ENCODE measurements around the gene LINGO3.

The LINGO3 gene

DNA sequence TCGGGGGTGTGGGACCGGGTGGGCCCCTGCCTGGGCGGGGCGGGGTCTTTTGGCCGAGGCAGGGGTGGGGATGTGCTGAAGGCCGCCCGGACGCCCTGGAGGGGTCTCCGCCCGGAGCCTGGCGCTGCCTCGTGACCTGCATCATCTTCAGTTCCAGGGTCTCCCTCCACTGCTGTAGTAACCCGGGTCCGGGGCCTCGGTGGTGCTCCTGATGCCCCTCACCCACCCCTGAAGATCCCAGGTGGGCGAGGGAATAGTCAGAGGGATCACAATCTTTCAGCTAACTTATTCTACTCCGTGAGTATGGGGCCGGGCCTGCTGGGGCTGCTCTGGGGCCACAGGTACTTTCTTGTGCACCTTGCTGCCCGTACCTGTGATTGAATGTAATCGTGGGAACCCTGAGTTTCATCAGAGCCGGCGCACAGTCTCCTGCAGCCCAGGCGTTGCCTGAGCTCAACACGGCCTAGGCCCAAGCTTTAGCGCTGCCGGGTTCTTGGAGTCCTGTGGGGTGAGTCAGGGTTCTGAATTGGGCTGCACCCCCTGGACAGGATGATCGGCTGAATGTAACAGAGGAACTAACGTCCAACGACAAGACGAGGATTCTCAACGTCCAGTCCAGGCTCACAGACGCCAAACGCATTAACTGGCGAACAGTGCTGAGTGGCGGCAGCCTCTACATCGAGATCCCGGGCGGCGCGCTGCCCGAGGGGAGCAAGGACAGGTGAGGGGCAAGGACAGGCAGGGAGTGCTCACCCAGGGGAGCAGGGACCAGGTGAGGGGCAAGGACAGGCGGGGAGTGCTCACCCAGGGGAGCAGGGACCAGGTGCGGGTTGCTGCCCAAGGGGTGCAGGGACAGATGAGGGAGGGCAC lies 36.5 kb downstream of the LINGO3 start:
- TF ChIP-seq Cebpa-rat (IDR thresholded peaks at IDR 0.05), result no peak
- Histone ChIP-seq H3K9me3 (replicated peaks in 1 of 11) (no peaks in the 10 kb centered on the region; a peak in 1 of 22 replicates), H3K36me3 (peaks cover 44 to 53% (median 50%) of the 10 kb centered on the region in 11 experiments), H3K27ac (peak overlapping the region; percentile 50 to 100 (median 99); a peak in 21 of 22 replicates), H3K27me3 (no peaks in the 10 kb centered on the region), H3K4me1 (peaks cover 63 to 73% (median 72%) of the 10 kb centered on the region in 10 experiments), H3K4me2 (peak overlapping the region; percentile 93 to 100 (median 100)), H3K9ac (peak overlapping the region; percentile 96 to 100 (median 99)), H4K20me1 (peaks cover 63 to 71% (median 70%) of the 10 kb centered on the region in 11 experiments), H3K4me3 (peak overlapping the region; percentile 93 to 100 (median 100))

DNA sequence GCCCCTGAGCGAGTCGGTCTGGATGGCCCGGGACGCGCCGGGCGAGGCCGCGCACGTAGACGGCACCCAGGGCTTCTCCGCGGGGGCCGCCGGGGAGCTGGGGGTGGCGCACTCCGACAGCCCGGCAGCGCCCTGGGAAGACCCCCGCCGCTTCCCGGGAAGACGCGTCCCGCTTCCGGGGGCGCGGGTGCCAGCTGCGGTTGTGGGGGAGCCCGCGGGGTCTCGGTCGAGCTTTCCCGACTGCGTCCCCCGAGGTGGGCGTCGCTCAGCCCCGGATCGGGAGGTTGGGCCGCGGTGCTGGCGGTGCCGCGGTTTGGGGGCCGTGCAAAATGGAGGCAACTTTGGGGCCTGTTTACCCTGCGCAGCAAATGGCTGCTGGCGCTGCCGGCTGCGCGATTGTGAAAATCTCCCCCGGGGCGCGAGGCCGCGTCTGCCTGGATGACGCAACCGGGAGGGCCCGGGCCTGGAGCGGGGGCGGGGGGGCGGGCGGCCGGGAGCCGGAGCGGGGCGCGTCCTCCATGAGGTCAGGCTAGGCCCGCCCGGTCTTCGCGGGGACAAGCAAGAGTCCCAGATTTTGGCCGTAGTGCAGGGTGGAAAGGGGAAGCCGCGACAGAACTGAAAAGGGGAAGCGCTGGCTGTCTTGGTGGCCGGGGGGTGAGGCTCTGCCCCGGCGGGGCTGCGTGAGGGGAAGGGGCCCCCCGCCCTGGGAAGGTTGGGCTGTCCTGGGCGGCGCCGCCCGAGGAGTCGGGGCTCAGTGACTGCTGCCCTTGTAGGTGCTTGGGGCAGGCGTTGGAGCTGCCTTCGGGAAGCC lies 37.3 kb downstream of the LINGO3 start:
- peak overlapping the region; percentile 96 to 100 (median 99) for H3K9ac ChIP-seq
- H4K20me1 ChIP-seq, result peaks cover 54 to 63% (median 62%) of the 10 kb centered on the region in 11 experiments
- peaks cover 36 to 45% (median 41%) of the 10 kb centered on the region in 11 experiments for H3K36me3 ChIP-seq
- peak overlapping the region; percentile 91 to 100 (median 99) for H3K27ac ChIP-seq
- peak overlapping the region; percentile 93 to 100 (median 100) for H3K4me3 ChIP-seq
- peaks cover 63 to 73% (median 72%) of the 10 kb centered on the region in 10 experiments for H3K4me1 ChIP-seq
- H3K9me3 ChIP-seq (replicated peaks in 1 of 11), result no peaks in the 10 kb centered on the region; a peak in 1 of 22 replicates
- H3K4me2 ChIP-seq, result peak overlapping the region; percentile 93 to 100 (median 100)
- H3K27me3 ChIP-seq, result no peaks in the 10 kb centered on the region
- TF ChIP-seq Cebpa-rat (IDR thresholded peaks at IDR 0.05), result peak in 5 of 11 experiments; percentile 23 to 77 (median 58); a peak in 8 of 22 replicates

DNA sequence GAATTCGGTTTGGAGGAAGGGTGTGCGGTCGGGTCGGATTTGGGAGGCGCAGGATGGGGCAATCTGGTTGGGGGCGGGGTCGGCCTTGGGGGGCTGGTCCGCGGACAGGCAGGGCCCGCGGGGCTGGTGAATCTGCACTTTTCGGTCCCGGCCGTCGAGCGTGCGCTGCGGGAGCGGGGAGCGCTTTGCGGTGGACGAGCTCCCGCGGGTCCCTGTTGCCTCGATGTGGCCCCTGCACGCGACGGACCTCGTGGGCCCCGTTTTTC lies 37.9 kb downstream of the LINGO3 start:
- Histone ChIP-seq H3K27ac (peak overlapping the region; percentile 91 to 100 (median 99)), H3K27me3 (no peaks in the 10 kb centered on the region), H3K4me2 (peak overlapping the region; percentile 21 to 93 (median 57); a peak in 20 of 22 replicates), H3K4me1 (peaks cover 63 to 73% (median 72%) of the 10 kb centered on the region in 10 experiments), H3K9me3 (replicated peaks in 1 of 11) (no peaks in the 10 kb centered on the region; a peak in 1 of 22 replicates), H4K20me1 (peaks cover 49 to 58% (median 56%) of the 10 kb centered on the region in 11 experiments), H3K36me3 (peaks cover 31 to 40% (median 37%) of the 10 kb centered on the region in 11 experiments), H3K4me3 (peak overlapping the region; percentile 93 to 100 (median 100)), H3K9ac (peak overlapping the region; percentile 96 to 100 (median 99))
- TF ChIP-seq Cebpa-rat (IDR thresholded peaks at IDR 0.05), result no peak

DNA sequence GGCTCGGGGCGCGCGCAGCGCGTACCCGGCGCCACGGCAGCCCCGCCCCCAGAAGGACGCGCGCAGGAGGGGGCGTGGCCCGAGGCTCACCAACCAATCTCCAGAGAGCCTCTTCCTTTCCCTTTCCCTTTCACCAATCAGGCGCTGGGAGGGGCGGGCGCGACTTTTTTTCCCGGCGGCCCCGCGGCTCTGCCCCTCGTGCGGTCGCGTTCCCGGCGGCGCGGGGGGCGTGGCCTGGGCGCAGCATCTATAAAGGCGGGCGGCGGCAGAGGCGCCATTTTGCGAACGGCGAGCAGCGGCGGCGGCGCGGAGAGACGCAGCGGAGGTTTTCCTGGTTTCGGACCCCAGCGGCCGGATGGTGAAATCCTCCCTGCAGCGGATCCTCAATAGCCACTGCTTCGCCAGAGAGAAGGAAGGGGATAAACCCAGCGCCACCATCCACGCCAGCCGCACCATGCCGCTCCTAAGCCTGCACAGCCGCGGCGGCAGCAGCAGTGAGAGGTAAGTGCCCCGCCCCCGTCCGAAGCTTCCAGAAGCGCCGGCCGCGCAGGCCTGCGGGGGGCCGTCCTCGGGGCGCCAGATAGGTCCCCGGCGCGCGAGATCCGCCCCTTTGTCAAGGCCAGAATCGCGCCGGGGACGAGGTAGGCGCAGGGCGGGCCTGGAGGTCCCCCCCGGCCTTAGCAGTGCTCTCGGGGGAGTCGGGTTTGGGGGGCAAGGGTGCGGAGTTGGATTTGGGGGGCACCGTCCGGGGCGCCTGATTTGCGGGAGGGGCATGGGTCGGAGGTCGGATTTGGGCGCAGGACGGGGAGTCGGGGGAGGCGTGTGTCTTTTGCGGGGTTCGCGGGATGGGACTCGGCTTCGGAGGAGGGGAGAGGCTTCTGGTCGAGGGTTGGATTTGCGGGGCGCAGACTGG lies 38.5 kb downstream of the LINGO3 start:
- Histone ChIP-seq H3K9ac (peak overlapping the region; percentile 96 to 100 (median 99)), H3K4me1 (peaks cover 63 to 74% (median 72%) of the 10 kb centered on the region in 10 experiments), H3K36me3 (peaks cover 31 to 39% (median 37%) of the 10 kb centered on the region in 11 experiments), H3K9me3 (replicated peaks in 1 of 11) (no peaks in the 10 kb centered on the region; a peak in 1 of 22 replicates), H3K4me3 (peak overlapping the region; percentile 93 to 100 (median 100)), H3K4me2 (peak overlapping the region; percentile 82 to 97 (median 93); a peak in 21 of 22 replicates), H3K27me3 (no peaks in the 10 kb centered on the region), H4K20me1 (peaks cover 48 to 52% (median 50%) of the 10 kb centered on the region in 11 experiments), H3K27ac (peak overlapping the region; percentile 91 to 100 (median 99))
- no peak for TF ChIP-seq Cebpa-rat (IDR thresholded peaks at IDR 0.05)

DNA sequence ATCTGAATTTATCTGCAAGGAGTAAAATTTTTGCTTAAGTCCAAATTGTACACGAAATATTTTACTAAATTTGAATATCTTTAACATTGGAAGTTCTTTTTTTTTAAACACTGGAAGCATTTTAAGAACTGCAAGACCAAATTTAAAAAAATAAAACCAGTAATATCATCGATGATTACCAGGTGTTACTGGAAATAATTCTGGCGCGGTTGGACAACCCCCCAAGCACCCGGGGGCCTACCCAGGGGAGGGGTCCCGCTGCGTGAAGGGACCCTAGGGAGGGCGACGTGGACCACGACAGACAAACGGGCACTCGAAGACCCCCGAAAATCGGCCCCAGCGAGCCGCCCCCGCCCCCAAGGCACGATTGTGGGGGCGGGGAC lies 39.1 kb downstream of the LINGO3 start:
- Histone ChIP-seq H3K4me1 (peaks cover 62 to 73% (median 72%) of the 10 kb centered on the region in 10 experiments), H3K27me3 (no peaks in the 10 kb centered on the region), H3K36me3 (peaks cover 25 to 32% (median 31%) of the 10 kb centered on the region in 11 experiments), H3K9ac (peak overlapping the region; percentile 78 to 100 (median 99)), H3K27ac (peak overlapping the region; percentile 62 to 100 (median 98); a peak in 21 of 22 replicates), H3K9me3 (replicated peaks in 1 of 11) (no peaks in the 10 kb centered on the region; a peak in 1 of 22 replicates), H4K20me1 (peaks cover 41 to 45% (median 44%) of the 10 kb centered on the region in 11 experiments), H3K4me3 (peak overlapping the region; percentile 93 to 100 (median 100)), H3K4me2 (peak overlapping the region; percentile 82 to 97 (median 92))
- no peak for TF ChIP-seq Cebpa-rat (IDR thresholded peaks at IDR 0.05)

- Histone ChIP-seq H3K36me3 (peaks cover 24 to 32% (median 30%) of the 10 kb centered on the region in 11 experiments), H4K20me1 (peaks cover 39 to 41% (median 40%) of the 10 kb centered on the region in 11 experiments), H3K9ac (peak overlapping the region; percentile 31 to 100 (median 98); a peak in 17 of 22 replicates), H3K27me3 (no peaks in the 10 kb centered on the region), H3K4me3 (peak overlapping the region; percentile 93 to 100 (median 100); a peak in 19 of 20 replicates), H3K27ac (peak overlapping the region in 10 of 11 experiments; percentile 74 to 100 (median 98); a peak in 20 of 22 replicates), H3K4me2 (peak overlapping the region; percentile 82 to 97 (median 92); a peak in 21 of 22 replicates), H3K4me1 (peaks cover 64 to 74% (median 73%) of the 10 kb centered on the region in 10 experiments), H3K9me3 (replicated peaks in 1 of 11) (no peaks in the 10 kb centered on the region; a peak in 1 of 22 replicates)
- TF ChIP-seq Cebpa-rat (IDR thresholded peaks at IDR 0.05), result no peak
These were observed 39.5 kb downstream of the LINGO3 start for GRCh38 chr19:2268480-2268830.

DNA sequence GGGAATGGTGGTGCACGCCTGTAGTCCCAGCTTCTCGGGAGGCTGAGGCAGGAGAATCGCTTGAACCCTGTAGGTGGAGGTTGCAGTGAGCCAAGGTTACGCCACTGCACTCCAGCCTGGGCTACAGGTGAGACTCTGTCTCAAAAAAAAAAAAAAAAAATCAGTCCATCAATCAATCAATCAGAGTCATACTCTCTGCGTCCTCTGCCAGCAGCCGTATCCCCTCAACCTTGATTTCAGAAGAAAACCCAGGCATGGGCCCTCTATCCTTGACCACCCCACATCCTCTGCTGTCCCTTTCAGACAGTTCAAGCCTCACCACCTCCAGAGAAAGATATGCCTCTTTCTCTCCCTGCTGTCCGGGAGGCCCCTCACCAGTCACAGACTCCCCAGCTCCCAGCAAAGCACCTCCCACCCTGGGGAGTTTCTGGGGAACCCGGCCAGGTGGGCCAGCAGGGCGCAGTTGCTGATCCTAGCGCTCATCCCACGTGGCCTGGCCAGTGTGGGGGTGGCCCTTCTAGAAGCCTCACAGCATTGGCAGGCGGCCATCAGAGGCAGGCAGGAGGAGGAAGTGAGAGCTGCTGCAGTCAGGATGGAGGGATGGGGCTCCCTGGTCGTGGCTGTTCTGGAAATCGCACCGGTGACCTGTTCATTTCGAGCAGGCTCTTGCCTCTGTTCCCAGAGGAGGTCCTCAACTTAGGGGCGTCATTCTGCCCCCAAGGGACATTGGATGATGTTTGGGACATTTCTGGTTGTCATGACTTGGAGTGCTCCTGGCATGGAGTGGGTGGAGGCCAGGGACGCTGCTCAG lies 41.6 kb downstream of the LINGO3 start:
- peaks cover 57 to 69% (median 63%) of the 10 kb centered on the region in 10 experiments for H3K4me1 ChIP-seq
- peaks cover 3 to 11% (median 9%) of the 10 kb centered on the region in 11 experiments for H3K36me3 ChIP-seq
- no peak for TF ChIP-seq Cebpa-rat (IDR thresholded peaks at IDR 0.05)
- H3K27me3 ChIP-seq, result no peaks in the 10 kb centered on the region
- H3K27ac ChIP-seq, result peak overlapping the region; percentile 36 to 95 (median 71); a peak in 21 of 22 replicates
- no peaks in the 10 kb centered on the region; a peak in 1 of 22 replicates for H3K9me3 ChIP-seq (replicated peaks in 1 of 11)
- H4K20me1 ChIP-seq, result peaks cover 18 to 20% (median 19%) of the 10 kb centered on the region in 11 experiments
- peak overlapping the region; percentile 41 to 100 (median 64); a peak in 20 of 22 replicates for H3K9ac ChIP-seq
- H3K4me2 ChIP-seq, result peak overlapping the region; percentile 82 to 97 (median 92)
- H3K4me3 ChIP-seq, result peak overlapping the region in 8 of 10 experiments; percentile 8 to 52 (median 31); a peak in 10 of 20 replicates

Data from BLaER1 treated with 17β-estradiol and CSF1 and Interleukin-3, amounts not matched to agents 10 nM and 100 nM (cell line).